ENCODE results near the gene TUBGCP6.
"Not testable (repeated sequence)": the region's sequence is repeated elsewhere in the genome, so short reads cannot be mapped to it uniquely, and the experiment has no call there.

The TUBGCP6 gene

GRCh38 chr22:50280022-50280707, 35.3 kb upstream of the TUBGCP6 start:
- no peak for DNase-seq (ENCODE audit: low spot score)

GRCh38 chr22:50278956-50279619, 34.3 kb upstream of the TUBGCP6 start:
- no peak for DNase-seq (ENCODE audit: low spot score)

DNA sequence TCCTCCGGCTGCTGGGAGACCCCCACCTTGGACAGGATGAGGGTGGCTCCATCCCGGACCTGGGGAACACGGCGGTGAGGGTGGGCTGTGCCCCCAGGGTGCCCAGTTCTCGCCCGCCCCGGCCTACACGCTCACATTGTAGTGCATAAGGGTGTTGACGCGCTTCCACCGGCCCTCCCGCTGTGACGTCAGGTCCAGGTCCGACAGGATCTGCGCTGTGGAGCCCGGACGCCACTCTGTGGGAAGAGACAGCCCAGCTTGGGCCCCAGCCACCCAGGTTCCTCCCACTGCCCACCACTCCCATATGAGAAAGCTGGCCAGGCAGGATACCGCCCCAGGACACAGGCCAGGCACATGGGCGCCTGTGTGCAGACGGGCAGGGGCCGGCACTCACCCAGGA, 33.6 kb upstream of the TUBGCP6 start:
- DNase-seq (ENCODE audit: low spot score), result no peak

DNA sequence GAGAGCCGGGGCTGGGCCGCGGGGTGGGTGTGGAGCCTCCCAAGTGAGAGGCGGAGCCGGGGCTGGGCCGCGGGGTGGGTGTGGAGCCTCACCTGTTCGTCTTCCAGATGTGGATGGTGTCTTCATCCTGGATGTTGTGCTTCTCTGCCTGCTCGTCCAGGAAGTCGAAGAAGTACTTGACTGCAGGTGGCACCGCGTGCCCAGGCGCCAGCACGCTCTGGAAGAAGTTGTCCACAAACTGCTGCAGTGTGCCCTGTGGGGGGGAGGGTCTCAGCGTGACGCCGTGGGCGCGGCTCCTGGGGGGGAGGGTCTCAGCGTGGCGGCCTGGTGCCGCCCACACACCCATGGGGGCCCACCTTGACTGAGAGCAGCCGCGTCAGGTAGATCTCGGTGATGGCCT, 32.9 kb upstream of the TUBGCP6 start:
- no peak for DNase-seq (ENCODE audit: low spot score)

DNA sequence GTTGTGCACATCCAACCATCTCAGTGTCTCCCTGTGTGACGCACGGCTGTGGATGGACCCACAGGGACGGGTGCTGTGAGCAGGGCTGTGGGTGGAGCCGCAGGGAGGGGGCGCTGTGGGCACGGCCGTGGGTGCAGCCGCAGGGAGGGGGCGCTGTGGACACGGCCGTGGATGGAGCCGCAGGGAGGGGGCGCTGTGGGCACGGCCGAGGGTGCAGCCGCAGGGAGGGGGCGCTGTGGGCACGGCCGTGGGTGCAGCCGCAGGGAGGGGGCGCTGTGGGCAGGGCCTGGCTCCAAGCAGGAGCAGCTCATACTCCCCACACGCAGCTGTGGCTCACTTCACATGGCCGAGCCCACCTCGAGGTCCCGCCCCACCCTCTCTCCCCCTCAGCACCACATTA, 31.3 kb upstream of the TUBGCP6 start:
- peak; percentile 76 for DNase-seq (ENCODE audit: low spot score)

DNA sequence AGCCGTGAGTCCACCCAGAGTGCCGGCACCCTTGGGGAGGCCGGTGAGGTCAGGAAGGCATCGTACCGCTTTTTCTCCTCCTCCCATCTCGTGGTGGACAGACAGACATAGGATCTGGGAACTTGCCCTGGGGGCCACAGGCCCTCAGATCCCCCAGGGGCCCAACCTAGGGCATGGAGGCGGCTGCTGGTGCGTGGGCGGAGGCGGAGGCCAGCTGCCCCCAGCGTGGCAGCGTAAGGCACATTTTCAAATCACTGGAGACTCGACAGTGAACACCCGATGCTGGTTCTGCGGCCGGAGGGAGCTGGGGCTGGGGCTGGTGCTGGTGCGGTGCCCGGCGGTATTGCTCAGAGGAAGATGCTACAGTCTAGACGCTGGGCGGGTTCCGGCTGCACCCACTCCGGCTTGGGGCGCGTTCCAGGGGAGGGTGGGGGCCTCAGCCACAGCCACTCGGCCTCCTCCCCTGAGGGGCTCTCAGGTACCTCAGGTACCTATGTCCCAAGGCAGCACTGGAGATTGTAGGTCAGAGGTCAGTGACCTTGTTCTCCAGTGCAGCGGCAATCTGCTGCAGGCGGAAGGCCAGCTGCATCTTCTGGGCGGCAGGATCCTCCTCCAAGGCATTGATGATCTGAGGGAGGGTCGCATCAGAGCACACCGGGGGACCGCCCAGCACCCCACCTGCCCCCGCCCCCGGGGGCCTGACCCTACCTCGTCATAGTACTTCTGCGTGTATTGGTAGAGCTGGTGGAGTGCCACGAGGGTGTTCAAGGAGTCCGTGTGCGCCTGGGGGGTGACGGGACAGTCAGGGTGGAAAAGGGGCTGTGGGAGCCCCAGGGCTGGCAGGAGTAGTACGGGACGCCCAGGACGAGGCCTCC, 30.6 kb upstream of the TUBGCP6 start:
- DNase-seq (ENCODE audit: low spot score), result no peak

- DNase-seq (ENCODE audit: low spot score), result no peak
Measured at GRCh38 chr22:50274771-50275170, 29.9 kb upstream of the TUBGCP6 start.

DNA sequence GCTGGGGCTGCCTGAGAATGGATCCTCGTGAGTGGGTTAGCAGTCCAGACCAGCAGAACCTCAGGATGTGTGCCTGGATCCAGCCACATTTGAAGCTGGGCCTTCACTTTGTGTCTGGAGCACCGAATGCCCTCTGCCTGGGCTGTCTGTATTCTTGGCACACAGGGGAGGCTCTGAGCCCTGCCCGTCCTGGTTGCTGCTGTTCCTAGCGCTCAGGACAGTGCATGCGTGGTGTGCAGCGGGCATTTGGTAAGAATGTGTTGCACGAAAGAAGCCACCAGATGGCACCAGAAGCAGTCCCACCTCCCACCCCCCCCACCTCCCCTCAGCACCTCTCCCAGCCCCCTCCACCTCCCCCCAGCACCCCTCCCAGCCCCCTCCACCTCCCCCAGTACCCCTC, 29.5 kb upstream of the TUBGCP6 start:
- peak; percentile 60 for DNase-seq (ENCODE audit: low spot score)

DNA sequence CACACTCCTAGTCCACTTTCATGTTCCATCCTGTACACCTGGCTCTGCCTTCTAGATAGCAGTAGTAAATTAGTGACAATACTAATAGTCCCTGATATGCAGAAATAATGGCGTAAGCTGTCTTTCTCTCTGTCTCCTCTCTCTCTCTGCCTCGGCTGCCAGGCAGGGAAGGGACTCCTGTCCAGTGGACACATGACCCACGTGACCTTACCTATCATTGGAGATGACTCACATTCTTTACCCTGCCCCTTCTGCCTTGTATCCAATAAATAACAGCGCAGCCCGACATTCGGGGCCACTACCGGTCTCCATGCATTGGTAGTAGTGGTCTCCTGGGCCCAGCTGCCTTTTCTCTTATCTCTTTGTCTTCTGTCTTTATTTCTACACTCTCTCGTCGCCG, 29.0 kb upstream of the TUBGCP6 start:
- DNase-seq (ENCODE audit: low spot score), result not testable (repeated sequence)

GRCh38 chr22:50273352-50273751, 28.5 kb upstream of the TUBGCP6 start:
- DNase-seq (ENCODE audit: low spot score), result not testable (repeated sequence)

DNA sequence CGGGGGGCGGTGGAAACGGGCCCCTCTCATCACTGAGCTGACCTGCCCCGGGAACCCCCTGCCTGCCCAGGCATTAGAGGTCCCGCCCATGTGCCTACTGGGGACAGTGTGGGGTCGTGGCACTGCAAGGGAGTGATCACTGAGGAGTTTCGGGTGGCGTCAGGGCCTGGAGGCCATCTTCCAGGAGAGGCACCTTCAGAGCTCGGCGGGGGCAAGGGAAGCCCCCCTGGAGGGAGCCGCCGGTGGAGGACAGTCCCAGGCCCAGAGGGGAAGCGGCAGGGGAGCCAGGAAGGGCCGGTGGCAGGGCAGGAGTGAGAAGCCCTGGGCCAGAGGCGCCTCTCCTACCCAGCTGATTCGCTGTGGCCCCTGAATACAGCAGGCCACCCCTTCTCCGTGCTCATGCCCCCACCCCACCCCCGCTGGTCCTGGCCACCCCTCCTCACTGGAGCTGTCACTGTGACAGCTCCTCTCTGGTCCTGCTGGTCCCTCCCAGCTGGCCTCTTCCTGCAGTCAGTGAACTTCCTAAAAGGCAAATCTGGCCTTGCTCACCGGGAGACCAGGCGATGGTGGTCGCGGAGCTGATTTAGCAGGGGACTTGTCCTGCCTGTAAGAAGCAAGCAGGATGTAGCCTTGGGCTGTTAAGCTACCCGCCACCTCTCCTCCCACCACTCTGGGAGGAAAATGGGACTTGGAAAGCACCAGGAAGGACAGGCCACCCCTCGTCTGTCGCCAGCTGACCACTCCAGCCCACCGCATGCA, 27.4 kb upstream of the TUBGCP6 start:
- DNase-seq (ENCODE audit: low spot score), result no peak

DNA sequence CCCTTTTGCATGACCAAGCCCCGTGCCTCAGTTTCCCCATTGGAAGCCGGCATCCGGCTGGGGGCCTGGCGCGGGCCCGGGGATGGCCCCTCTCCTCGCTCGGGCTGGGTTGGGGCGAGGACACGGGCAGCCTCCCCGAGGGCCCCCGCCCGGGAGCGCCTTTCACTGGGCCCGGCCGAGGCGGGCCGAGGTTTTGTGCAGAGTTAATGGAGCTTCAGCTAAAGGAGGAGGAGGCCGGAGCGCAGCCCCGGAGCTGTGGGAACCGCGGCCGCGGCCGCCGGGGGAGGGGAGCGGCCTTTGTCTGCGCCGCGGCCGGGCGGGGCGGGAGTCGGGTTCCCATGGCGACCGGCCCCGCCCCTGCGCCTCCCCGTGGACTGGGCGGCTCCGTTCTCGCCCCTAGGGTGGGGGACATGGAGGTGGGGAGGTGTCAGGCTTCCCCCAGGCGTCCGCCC, 26.7 kb upstream of the TUBGCP6 start:
- peak; percentile 51 for DNase-seq (ENCODE audit: low spot score)

GRCh38 chr22:50270666-50271394, 26.0 kb upstream of the TUBGCP6 start:
- DNase-seq (ENCODE audit: low spot score), result peak; percentile 52

DNA sequence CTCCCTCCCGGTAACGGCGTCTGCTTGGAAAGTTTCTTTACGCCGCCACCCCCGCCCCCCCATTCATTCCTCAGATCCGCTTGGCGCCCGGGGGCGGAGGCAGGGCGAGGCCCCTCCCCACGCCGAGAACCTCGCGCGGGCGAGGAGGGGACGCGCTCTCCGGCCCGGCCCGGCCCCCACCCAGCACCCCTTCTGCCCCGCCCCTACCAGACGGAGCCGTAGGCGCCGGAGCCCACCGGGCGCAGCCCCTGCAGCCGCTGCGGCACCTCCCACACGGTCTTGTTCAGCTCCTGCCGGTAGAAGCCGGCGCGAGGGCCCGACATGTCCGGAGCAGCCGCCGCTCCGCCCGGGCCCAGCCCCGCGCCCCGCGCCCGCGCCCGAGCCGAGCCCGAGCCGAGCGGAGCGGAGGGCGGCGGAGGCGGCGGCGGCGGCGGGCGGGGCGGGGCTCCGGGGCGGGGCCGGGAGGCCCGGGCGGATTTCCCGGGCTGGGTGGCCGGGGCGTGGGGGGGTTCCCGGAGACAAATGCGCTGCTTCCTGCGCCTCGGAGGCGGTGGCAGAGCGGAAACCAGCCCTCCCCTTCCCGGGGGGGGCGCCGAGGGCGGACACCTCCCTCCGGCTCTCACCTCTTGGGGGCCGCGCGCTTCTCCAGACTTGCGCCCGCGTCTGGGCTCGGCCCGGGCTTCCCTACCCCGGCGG, 25.3 kb upstream of the TUBGCP6 start, which contains the start of gene MAPK11:
TSS of gene MAPK11 (minus strand) at position 411 of the 696 bp plus-strand sequence. CDS start at position 323, 88 bp downstream.
- peak; percentile 64 for DNase-seq (ENCODE audit: low spot score)

DNA sequence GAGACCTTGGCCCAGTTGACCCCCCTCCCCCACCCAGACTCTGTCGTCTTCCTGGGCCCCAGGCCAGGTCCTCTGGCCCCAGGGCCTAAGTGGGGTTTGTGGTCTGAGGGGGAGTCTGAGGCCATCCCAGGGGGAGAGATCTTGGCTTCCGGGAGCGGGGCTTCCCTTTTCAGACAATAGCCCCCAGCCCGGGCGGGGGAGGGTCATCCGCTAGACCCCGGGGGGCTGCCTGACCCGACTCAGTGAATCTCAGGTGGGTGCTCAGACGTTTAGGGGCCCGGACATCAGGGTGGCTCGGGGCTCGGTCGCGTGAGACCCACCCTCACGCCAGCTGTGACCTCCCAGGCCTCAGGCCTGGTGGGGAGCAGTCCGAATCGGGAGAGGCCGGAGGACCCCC, 24.7 kb upstream of the TUBGCP6 start:
- DNase-seq (ENCODE audit: low spot score), result no peak

DNA sequence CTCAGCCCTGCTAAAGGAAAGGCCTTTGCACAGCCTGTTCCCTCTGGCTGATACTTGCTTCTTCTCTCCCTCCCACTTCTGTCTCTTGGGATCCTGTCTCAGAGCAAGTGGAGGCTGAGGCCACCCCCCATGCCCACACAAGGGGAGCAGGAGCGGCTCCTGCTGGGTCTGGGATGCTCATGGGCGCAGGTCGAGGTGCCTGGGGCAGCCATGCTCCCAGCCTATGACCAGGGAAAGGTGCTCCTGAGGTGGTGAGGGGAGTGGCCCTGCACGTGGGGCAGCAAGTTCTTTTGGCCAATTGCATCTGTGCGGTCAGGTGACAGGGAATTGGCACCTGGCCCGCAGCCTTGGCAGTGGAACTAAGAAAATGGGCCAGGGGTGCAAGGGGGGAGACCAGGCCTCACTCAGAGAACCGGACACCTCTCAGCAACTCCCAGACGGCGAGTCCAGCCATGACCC, 23.9 kb upstream of the TUBGCP6 start:
- DNase-seq (ENCODE audit: low spot score), result no peak

DNA sequence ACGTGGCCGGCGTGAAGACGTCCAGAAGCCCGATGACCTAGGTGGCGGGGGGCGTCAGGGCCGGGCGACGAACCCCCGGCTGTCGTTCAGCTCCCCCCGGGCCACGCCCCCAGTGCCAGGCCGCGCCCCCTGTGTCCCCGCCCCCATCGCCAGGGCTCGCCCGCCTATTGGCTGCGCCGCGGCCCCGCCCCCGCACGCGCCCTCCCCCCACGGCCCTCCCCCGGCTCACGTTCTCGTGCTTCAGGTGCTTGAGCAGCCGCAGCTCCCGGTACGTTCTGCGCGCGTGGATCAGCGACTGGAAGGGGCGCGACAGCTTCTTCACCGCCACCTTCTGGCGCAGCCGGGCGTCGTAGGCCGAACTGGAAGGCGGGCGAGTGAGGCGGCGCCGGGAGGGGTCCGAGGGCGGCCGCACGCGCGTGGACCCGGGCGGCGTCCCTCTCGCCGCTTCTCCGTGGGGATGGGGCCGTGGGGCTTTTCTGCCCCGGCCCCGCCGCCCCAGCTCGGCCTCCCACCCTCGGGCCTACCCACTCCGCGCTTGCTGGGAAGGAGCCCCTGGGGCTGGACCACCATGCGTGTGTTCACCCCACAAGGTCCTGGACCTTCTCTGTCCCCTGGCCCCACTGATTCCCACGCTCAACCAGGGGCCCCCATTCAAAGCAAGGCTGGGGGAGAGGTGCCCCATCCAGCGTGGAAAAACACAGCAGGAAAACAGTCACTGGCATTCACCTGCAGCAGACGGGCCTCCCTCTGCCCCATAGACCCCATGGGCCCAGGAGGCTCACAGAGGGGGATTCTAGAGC, 23.0 kb upstream of the TUBGCP6 start:
- peak; percentile 52 for DNase-seq (ENCODE audit: low spot score)

DNA sequence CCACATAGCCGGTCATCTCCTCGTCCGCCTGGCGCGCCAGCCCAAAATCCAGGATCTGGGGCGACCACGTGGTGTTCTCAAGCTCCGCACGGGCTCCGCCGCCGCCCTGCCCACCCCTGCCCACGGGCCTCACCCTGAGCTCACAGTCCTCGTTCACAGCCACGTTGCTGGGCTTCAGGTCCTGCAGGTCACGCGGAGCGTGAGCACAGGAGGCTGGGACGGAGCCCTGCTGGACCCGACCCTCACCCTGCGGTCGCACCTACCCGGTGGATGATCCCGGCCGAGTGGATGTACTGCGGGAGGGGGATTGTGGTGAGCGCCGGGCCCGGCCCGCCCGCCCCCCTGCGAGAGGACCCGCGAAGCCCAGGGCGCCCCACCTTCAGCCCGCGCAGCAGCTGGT, 22.2 kb upstream of the TUBGCP6 start:
- no peak for DNase-seq (ENCODE audit: low spot score)

DNA sequence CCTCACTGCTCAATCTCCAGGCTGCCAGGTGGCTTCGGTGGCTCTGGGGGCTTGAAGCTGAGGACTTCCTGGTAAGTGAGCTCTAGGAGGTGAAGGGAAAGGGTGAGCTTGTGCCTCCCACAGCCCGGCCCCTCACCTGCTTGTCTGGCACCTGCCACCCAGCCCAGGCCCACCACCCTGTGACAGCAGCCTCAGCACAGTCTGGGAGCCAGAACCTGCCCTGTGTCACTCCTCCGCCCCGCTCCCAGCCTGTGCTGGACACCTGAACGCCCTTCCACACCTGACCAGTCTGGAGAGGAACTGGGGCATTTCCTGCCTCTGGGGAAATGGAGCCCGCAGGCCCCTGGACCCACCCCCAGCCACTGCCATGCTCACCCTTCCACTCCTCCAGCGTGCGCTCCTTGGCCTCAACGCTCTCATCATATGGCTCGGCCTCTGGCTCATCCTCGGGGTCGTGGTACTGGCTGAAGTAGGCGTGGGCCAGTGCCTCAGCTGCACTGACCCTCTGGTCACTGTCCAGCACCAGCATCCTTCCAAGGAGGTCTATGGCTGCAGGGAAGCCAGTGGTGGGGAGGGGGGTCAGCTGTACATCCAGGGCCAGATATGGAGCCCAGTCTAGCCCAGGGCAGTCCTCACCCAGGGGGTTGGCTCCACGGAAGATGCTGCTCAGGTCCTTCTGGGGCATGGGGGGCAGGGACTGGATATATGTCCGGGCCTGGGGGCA, 20.3 kb upstream of the TUBGCP6 start:
- no peak for DNase-seq (ENCODE audit: low spot score)
